T-helper 1 cell (primary cell): Measurements from ENCODE around the gene CSAD.

Source experiments
- DNase-seq, 5 donors: peaks; one replicate each; pipeline ENCODE4 v3.0.0-alpha.2; 2012 to 2020
- total RNA-seq, 4 donors: gene quantifications; one replicate each; lab custom pipeline; 2026; lab: John Stamatoyannopoulos, UW

Gene CSAD, protein sequence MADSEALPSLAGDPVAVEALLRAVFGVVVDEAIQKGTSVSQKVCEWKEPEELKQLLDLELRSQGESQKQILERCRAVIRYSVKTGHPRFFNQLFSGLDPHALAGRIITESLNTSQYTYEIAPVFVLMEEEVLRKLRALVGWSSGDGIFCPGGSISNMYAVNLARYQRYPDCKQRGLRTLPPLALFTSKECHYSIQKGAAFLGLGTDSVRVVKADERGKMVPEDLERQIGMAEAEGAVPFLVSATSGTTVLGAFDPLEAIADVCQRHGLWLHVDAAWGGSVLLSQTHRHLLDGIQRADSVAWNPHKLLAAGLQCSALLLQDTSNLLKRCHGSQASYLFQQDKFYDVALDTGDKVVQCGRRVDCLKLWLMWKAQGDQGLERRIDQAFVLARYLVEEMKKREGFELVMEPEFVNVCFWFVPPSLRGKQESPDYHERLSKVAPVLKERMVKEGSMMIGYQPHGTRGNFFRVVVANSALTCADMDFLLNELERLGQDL
- 26.4 to 49.3 (median 34.6) reads per million in 4 donors for total RNA-seq

- peak; percentile 97 to 99 (median 97) for DNase-seq
Measured at GRCh38 chr12:53180220-53180930, at the start of gene CSAD, which contains the start of gene ZNF740. Gene CSAD (minus strand): TSS chr12:53180925. CDS start chr12:53173470, 7,455 bp downstream. Gene ZNF740 (plus strand): TSS chr12:53180722. CDS start chr12:53181984, 1,262 bp downstream.

- no peak for DNase-seq
Measured at GRCh38 chr12:53230108-53230845, 49.6 kb upstream of the CSAD start.

GRCh38 chr12:53229454-53229853 is 48.7 kb upstream of the CSAD start:
- no peak for DNase-seq

GRCh38 chr12:53227836-53228235 is 47.1 kb upstream of the CSAD start:
- DNase-seq, result no peak

DNA sequence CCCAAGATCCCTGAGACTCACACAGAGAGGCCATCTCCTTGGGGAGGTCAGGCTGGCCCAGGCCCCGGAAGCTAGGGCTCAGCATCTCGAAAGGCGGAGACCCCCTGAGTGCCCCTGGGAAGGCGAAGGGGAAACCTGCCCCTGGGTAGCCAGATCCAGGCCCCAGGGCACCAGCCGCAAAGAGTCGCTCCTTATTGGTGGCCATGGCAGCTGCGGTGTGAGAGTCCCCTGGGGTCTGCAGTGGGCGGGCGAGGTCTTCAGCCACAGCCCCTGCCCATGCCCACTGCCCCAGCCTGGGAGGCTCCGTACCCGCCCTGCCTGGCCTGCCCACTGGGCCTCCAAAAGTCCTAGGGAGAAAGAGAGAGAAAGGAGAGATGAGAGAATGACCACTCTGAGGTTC is 46.6 kb upstream of the CSAD start:
- DNase-seq, result no peak

- DNase-seq, result no peak
Measured at GRCh38 chr12:53226815-53227214, 46.1 kb upstream of the CSAD start.

DNA sequence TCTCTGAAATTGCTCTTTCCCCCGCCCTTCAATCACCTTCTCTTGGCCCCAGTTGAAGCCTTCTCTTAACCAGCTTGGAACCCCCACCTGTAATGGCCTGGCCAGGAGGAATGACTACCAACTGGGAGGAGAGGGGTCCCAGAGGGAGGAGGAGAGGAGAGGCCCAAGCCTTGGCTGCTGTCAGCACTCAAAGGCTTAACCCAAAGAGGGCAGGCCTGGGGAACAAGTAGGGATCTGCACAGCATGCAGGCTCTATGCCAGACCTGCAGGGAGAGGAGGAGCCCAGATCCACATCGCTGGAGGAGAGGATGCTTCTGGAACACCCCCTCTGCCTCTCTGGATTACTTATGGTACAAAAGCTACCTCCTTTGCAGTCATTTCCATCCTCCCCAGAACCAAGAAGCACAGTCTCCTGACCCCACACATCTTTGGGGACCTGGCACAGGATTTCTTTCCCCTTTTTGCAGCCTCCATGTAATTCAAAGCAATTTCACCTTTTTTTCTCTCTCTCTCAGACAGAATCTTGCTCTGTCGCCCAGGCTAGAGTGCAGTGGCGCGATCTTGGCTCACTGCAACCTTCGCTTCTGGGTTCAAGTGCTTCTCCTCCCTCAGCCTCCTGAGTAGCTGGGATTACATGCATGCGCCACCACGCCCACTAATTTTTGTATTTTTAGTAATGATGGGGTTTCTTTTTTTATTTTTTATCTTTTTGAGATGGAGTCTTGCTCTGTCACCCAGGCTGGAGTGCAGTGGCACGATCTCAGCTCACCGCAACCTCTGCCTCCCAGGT is 45.1 kb upstream of the CSAD start:
- no peak for DNase-seq

DNA sequence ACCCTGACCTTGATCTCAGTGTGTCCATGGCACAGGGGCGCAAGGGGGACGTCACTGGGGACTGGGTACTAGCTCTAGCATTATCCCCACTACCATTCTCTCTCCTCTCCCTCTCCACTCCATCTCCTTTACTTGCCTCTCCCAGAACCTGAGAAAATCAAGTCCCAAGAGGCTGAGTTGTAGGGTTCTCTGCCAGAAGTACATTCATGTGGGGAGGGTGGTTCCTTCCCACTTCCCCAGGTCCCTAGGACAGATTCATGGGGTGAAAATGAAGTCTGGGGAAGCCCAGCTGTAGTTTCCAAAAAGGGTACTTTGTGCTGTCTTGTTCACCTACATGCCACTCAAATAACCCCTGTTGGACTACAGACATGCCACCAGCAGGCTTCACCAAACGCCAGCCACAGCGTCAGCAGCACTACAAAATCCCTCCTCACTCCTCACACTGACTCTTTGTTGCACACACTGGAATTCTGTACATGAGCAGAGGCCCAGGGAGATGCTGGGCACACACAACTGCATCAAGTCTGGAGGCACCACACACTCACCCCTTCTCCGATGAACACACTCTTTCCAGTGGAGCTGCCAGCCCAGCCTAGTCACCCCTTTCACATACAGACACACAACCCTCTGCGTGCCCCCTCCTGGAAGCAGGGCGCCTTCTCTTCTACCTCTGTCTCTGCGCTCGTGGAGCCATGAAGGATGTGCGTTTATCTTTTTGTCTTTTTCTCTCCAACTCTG is 44.3 kb upstream of the CSAD start:
- DNase-seq, result no peak

DNA sequence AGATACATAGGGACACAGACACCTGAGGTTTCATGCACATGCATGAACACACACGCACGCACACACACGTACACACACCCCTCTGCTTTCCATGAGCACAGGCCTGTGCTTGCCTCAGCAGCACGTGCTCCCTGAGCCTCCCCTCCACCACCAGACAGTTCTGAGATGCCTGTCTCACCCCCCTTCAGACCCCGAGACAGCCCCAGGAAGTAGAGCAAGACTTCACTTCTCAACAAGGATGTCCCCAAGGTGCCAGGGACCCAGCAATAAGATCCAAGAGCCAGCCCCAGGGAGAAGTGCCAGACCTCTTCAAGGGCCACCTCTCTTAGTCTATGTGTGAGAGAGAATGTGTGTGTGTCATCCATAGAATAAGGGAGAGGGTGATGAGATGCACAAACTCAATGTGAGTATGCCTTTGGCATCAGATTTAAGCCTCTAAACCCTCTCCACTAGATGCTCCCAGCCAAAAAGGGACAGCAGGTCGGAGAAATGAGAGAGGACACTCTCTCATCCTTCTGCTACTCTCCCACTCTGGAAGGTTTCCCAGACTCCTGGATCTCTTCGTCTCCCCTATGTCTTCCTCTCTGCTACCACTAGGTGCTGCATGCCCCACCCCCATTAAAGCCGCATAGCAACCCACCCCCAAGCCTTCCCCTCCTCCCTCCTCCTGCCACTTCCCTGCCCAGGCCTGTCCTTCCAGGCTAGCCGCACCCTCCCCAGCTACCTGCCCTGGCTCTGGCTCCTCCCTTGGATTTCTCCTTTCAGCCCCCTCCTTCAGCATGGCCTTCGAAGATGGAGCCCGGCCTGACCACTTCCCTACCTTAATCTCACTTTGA is 43.6 kb upstream of the CSAD start:
- DNase-seq, result no peak

GRCh38 chr12:53223389-53224060 is 42.8 kb upstream of the CSAD start:
- peak in 4 of 5 donors; percentile 30 to 47 (median 38) for DNase-seq

- no peak for DNase-seq
Measured at GRCh38 chr12:53222806-53223261, 42.1 kb upstream of the CSAD start.

DNA sequence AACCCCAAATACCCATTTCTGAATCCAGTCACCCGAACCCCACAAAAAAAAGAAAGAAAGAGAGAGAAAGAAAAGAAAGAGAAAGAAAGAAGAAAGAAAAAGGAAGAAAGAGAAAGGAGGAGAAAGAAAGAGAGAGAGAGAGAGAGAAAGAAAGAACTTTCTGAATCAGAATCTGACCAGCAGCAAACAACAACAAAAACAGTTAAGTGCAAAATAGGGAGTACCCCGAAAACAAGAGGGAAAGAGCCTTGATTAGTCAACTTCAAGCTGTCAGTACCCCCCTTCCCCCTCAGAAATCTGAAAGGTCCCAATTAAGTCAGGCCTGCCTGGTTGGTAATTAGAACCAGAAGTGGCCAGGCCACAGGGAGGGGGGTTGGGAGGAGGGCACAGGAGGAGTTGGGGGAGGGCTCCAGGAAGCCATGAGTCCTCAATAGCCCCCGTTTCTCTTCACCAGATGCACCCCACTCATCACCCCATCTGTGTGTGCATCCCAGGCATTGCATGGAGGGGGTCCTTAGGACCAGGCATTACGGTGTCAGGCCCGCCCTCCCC is 41.5 kb upstream of the CSAD start:
- DNase-seq, result no peak

DNA sequence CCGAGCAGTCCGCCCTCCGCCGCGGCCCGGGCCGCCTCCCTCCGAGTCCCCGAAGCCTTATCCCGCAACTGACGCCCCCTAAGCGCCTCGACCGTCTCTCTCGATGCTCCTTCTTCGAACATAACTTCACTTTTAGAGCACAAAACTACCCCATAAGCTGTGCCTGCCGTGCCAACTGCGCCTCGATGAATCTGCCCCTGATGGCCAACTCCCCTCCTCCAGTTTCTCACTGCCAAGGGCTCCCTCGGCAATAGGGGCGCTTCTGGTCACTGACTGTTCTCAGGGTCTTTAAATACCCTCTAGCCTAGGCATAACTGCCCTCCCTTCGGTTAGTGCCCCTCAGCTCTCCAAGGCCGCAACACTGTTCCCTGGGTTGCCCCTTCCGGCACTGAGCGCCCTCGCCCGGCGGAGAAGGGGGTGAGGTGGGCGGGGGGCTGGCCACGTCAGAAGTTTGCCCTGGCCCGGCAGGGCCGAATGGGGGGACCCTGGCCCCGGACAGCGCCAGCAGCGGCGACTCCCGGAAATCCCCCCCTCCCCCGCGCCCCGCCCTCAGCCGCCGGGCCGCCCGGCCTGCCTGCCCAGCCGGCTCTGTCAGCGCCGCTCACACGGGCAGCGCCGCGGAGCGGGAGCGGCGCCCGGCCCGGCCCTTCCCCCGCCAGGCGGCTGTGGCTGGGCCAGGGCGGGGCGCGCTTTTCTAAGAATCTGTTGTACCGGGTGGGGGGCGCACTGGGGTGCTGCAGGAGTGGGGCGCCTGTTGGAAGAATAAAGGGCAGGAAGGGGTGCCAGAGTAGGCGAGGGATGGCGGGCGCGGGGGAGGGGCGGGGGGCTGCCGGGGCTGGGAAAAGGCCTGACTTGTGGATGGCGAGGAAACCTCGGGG is 40.7 kb upstream of the CSAD start:
- DNase-seq, result peak in 4 of 5 donors; percentile 31 to 61 (median 48)

GRCh38 chr12:53220694-53221202 is 40.0 kb upstream of the CSAD start:
- DNase-seq, result peak; percentile 69 to 93 (median 74)

GRCh38 chr12:53219956-53220693 is 39.4 kb upstream of the CSAD start:
- peak; percentile 48 to 92 (median 73) for DNase-seq

- DNase-seq, result peak in 1 of 5 donors; percentile 78
Measured at GRCh38 chr12:53219292-53219955, 38.7 kb upstream of the CSAD start.
